Keratinocyte (primary cell): Measurements from ENCODE around the gene STIM1.

Source experiments
- CTCF ChIP-seq, 3 experiments: IDR thresholded peaks in 1 of 3; conservative IDR thresholded peaks in 1 of 3; optimal IDR thresholded peaks in 1 of 3; 2 replicates in 2 of 3; 3 replicates in 1 of 3; pipeline versions ENCODE3 to v1.5.1; 2011; ENCODE audit warnings: low read length in 3 of 3, mild to moderate bottlenecking in 3 of 3, moderate library complexity in 2 of 3, control low read depth in 1 of 3, inconsistent platforms in 1 of 3; ENCODE audit not compliant: insufficient read depth in 2 of 3; ENCODE audit errors: extremely low read depth in 1 of 3
- EZH2 ChIP-seq: IDR thresholded peaks from one replicate; pipeline ENCODE4 v1.6.1; 2012; ENCODE audit warnings: inconsistent platforms, mild to moderate bottlenecking, low read length, moderate library complexity

DNA sequence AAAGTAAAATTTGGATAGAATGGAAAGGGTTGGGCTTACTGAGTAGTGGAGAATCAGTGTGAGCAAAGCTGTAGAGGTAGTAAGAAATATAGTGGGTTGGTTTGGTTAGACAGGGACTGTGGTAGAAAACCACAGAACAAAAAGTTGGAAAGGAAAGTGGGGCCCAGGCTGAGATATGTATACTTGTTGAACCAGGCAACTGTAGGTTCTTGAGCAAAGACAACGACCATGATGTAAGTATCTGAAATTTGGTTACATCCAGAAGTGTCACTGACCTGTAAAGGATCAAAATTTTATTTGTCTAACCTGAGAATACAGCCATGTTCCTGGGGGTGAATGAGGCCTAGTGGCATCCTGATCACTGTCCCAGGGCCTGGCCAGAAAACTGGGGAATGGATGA is 114.1 kb downstream of the STIM1 start:
- TF ChIP-seq CTCF (optimal IDR thresholded peaks at IDR 0.05 in 1 of 3, IDR thresholded peaks at IDR 0.05 in 1 of 3, conservative IDR thresholded peaks at IDR 0.05 in 1 of 3; ENCODE audit: extremely low read depth in 1 of 3, insufficient read depth in 2 of 3, low read length in 3 of 3) = no peak
- no peak for TF ChIP-seq EZH2
